ENCODE data around the gene KDM6B.

DNA sequence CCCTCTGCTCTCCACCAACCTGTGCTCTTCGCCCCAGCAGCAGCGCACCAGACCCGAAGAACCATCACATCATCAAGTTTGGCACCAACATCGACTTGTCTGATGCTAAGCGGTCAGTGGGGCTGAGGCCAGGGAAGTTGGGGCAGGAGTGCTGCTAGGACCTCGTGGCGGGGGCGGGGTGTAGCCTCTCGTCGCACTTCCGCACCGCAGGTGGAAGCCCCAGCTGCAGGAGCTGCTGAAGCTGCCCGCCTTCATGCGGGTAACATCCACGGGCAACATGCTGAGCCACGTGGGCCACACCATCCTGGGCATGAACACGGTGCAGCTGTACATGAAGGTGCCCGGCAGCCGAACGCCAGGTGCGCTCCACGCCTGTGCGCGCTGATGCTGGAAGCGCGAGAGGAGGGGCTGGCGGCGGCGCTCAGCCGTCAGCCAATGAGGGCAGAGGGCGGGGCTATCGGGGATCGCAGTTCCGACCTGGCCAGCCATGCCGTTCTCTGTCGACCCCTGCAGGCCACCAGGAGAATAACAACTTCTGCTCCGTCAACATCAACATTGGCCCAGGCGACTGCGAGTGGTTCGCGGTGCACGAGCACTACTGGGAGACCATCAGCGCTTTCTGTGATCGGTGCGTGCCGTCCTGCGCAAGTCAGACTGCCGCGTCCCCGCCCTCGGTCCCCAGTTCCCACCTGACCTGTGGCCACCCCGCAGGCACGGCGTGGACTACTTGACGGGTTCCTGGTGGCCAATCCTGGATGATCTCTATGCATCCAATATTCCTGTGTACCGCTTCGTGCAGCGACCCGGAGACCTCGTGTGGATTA, 17.6 kb downstream of the KDM6B start:
- TF ChIP-seq, protein P1, sequence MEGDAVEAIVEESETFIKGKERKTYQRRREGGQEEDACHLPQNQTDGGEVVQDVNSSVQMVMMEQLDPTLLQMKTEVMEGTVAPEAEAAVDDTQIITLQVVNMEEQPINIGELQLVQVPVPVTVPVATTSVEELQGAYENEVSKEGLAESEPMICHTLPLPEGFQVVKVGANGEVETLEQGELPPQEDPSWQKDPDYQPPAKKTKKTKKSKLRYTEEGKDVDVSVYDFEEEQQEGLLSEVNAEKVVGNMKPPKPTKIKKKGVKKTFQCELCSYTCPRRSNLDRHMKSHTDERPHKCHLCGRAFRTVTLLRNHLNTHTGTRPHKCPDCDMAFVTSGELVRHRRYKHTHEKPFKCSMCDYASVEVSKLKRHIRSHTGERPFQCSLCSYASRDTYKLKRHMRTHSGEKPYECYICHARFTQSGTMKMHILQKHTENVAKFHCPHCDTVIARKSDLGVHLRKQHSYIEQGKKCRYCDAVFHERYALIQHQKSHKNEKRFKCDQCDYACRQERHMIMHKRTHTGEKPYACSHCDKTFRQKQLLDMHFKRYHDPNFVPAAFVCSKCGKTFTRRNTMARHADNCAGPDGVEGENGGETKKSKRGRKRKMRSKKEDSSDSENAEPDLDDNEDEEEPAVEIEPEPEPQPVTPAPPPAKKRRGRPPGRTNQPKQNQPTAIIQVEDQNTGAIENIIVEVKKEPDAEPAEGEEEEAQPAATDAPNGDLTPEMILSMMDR (IDR thresholded peaks at IDR 0.05), result peak; percentile 85 to 100 (median 99)
- peak in 2 of 3 donors; percentile 27 to 48 for TF ChIP-seq POLR2A (IDR thresholded peaks at IDR 0.05)
